HG03432 (cell line): ENCODE data around the gene SCRN1.
"Not testable (repeated sequence)": the region's sequence is repeated elsewhere in the genome, so short reads cannot be mapped to it uniquely, and the experiment has no call there.

Experiments
- ATAC-seq: cut with Tn5 transposase; IDR thresholded peaks from one replicate; pipeline ENCODE4 v1.9.1; 2021; ENCODE audit warnings: mild to moderate bottlenecking, moderate library complexity; ENCODE audit not compliant: unreplicated experiment

The SCRN1 gene

GRCh38 chr7:29969738-29970137 is 19.9 kb downstream of the SCRN1 start:
- no peak for ATAC-seq

- ATAC-seq: no peak
Observed at GRCh38 chr7:29968683-29969395, 20.8 kb downstream of the SCRN1 start.

- no peak for ATAC-seq
Observed at GRCh38 chr7:29965030-29965429, 24.6 kb downstream of the SCRN1 start.

- no peak for ATAC-seq
Observed at GRCh38 chr7:29962035-29962434, 27.6 kb downstream of the SCRN1 start.

GRCh38 chr7:29961611-29962010 is 28.0 kb downstream of the SCRN1 start:
- ATAC-seq: not testable (repeated sequence)

GRCh38 chr7:29958667-29959358 is 30.8 kb downstream of the SCRN1 start:
- no peak for ATAC-seq

GRCh38 chr7:29957521-29958310 is 31.9 kb downstream of the SCRN1 start:
- ATAC-seq: no peak

- ATAC-seq: peak; percentile 20
Observed at GRCh38 chr7:29956487-29956836, 33.1 kb downstream of the SCRN1 start.

GRCh38 chr7:29955799-29956486 is 33.7 kb downstream of the SCRN1 start:
- peak; percentile 87 for ATAC-seq

- no peak for ATAC-seq
Observed at GRCh38 chr7:29955075-29955792, 34.4 kb downstream of the SCRN1 start.

GRCh38 chr7:29953726-29954347 is 35.8 kb downstream of the SCRN1 start:
- ATAC-seq: no peak

GRCh38 chr7:29951206-29951605 is 38.4 kb downstream of the SCRN1 start:
- ATAC-seq: no peak

GRCh38 chr7:29950480-29950879 is 39.1 kb downstream of the SCRN1 start:
- ATAC-seq: no peak

GRCh38 chr7:29948587-29948986 is 41.0 kb downstream of the SCRN1 start:
- no peak for ATAC-seq

GRCh38 chr7:29946428-29947186 is 43.0 kb downstream of the SCRN1 start:
- no peak for ATAC-seq

GRCh38 chr7:29945259-29945809 is 44.3 kb downstream of the SCRN1 start:
- no peak for ATAC-seq

- ATAC-seq: no peak
Observed at GRCh38 chr7:29940199-29940598, 49.4 kb downstream of the SCRN1 start.

GRCh38 chr7:29937132-29937531 is 52.5 kb downstream of the SCRN1 start:
- no peak for ATAC-seq

GRCh38 chr7:29935111-29935510 is 54.5 kb downstream of the SCRN1 start:
- no peak for ATAC-seq
